GM23338 (cell line): Measurements from ENCODE around the gene TDRD1. TPM values are rescaled to one million over a fixed set of nuclear protein-coding genes. Genes with fewer than 3 reads are reported as not detected.

Experiments used
- ATAC-seq: fragments of 200-7000 bp; cut with Tn5 transposase; 3 replicates; pipeline ENCODE4 v1.9.1; 2020
- DNase-seq: peaks from one replicate; pipeline ENCODE4 v3.0.0-alpha.2; 2015; ENCODE audit warnings: low spot score
- H2AFZ ChIP-seq: fragments of 200-600 bp; sonication (generic); 2 replicates; pipeline ENCODE4 v1.8.0; 2016; ENCODE audit warnings: antibody characterized with exemption, mild to moderate bottlenecking, moderate library complexity
- H3F3A ChIP-seq: fragments of 200-600 bp; sonication (generic); replicated peaks from 2 replicates; pipeline ENCODE4 v1.8.0; 2017; ENCODE audit warnings: antibody characterized with exemption, mixed run types, low read depth
- H3K27ac ChIP-seq: fragments of 200-600 bp; sonication (generic); 2 replicates; pipeline ENCODE4 v1.6.1; 2016; ENCODE audit warnings: low read depth
- H3K27me3 ChIP-seq: fragments of 200-600 bp; sonication (generic); 2 replicates; pipeline ENCODE4 v1.8.0; 2016; ENCODE audit warnings: mild to moderate bottlenecking, mixed run types, moderate library complexity; ENCODE audit not compliant: insufficient read depth
- H3K36me3 ChIP-seq: fragments of 200-600 bp; sonication (generic); 2 replicates; pipeline ENCODE4 v1.8.0; 2016; ENCODE audit warnings: mild to moderate bottlenecking; ENCODE audit not compliant: insufficient read depth
- H3K4me1 ChIP-seq: fragments of 200-600 bp; sonication (generic); 2 replicates; pipeline ENCODE4 v1.8.0; 2016; ENCODE audit warnings: mild to moderate bottlenecking, moderate library complexity; ENCODE audit not compliant: insufficient read depth
- H3K4me2 ChIP-seq: fragments of 200-600 bp; sonication (generic); 2 replicates; pipeline ENCODE4 v1.7.1; 2017; ENCODE audit warnings: mixed run types
- H3K4me3 ChIP-seq: fragments of 200-600 bp; sonication (generic); 2 replicates; pipeline ENCODE4 v1.6.1; 2016; ENCODE audit warnings: mixed run types
- H3K79me2 ChIP-seq: fragments of 200-600 bp; sonication (generic); replicated peaks from 2 replicates; pipeline ENCODE4 v1.8.0; 2017; ENCODE audit warnings: mild to moderate bottlenecking; ENCODE audit not compliant: insufficient read depth
- H3K9me2 ChIP-seq: fragments of 200-600 bp; sonication (generic); 2 replicates; pipeline ENCODE4 v1.8.0; 2017; ENCODE audit not compliant: insufficient read depth
- H4K20me1 ChIP-seq: fragments of 200-600 bp; sonication (generic); replicated peaks from 2 replicates; pipeline ENCODE4 v1.8.0; 2017; ENCODE audit warnings: mild to moderate bottlenecking; ENCODE audit not compliant: insufficient read depth
- H3K27ac Mint-ChIP-seq: 2 replicates; pipeline ENCODE4 v1.8.0; 2020; ENCODE audit warnings: inconsistent platforms, mild to moderate bottlenecking, moderate library complexity, mixed read lengths
- H3K27me3 Mint-ChIP-seq: 3 replicates; pipeline ENCODE4 v1.8.0; 2022; ENCODE audit warnings: low read depth, mild to moderate bottlenecking, moderate library complexity, mixed read lengths, inconsistent platforms; ENCODE audit not compliant: insufficient read depth, poor library complexity
- H3K36me3 Mint-ChIP-seq: 3 replicates; pipeline ENCODE4 v1.8.0; 2021; ENCODE audit warnings: low read depth, mild to moderate bottlenecking, inconsistent platforms, moderate library complexity, mixed read lengths
- H3K4me1 Mint-ChIP-seq: 3 replicates; pipeline ENCODE4 v1.8.0; 2020; ENCODE audit warnings: mild to moderate bottlenecking, inconsistent platforms, mixed read lengths
- H3K4me3 Mint-ChIP-seq: 3 replicates; pipeline ENCODE4 v1.8.0; 2021; ENCODE audit warnings: moderate library complexity, mild to moderate bottlenecking, inconsistent platforms, mixed read lengths
- H3K9me3 Mint-ChIP-seq: 3 replicates; pipeline ENCODE4 v1.8.0; 2020; ENCODE audit warnings: moderate library complexity, mild to moderate bottlenecking, inconsistent platforms, mixed read lengths
- CREB1 ChIP-seq: fragments of 250-450 bp; sonication (Bioruptor Pico); IDR thresholded peaks from 2 replicates; pipeline ENCODE4 v1.5.0; 2020; ENCODE audit warnings: low read depth, mild to moderate bottlenecking, moderate library complexity
- CTCF ChIP-seq, 2 experiments: fragments of 200-600 bp in 1 of 2; sonication (generic) in 1 of 2; conservative IDR thresholded peaks; 2 replicates each; pipeline versions ENCODE4 v1.5.1 to v1.6.1; 2016 to 2017; ENCODE audit warnings: antibody characterized with exemption in 2 of 2, low read depth in 2 of 2, mild to moderate bottlenecking in 2 of 2, moderate library complexity in 1 of 2
- JUNB ChIP-seq: IDR thresholded peaks from one replicate; pipeline ENCODE4 v1.6.1; 2016; ENCODE audit warnings: antibody characterized with exemption; ENCODE audit not compliant: unreplicated experiment
- NANOG ChIP-seq: IDR thresholded peaks from 2 replicates; pipeline ENCODE4 v1.6.1; 2016; ENCODE audit warnings: antibody characterized with exemption, borderline replicate concordance
- POLR2AphosphoS5 ChIP-seq: IDR thresholded peaks from 2 replicates; pipeline ENCODE4 v1.6.1; 2016; ENCODE audit warnings: antibody characterized with exemption, low read depth
- STAT1 ChIP-seq: IDR thresholded peaks from one replicate; pipeline ENCODE4 v1.6.1; 2016; ENCODE audit warnings: antibody characterized with exemption; ENCODE audit not compliant: unreplicated experiment
- ZNF114 ChIP-seq: fragments of 250-450 bp; sonication (Bioruptor Pico); IDR thresholded peaks from 2 replicates; pipeline ENCODE4 v1.5.0; 2020; ENCODE audit warnings: mild to moderate bottlenecking, moderate library complexity
- ZNF331 ChIP-seq: fragments of 250-450 bp; sonication (Bioruptor Pico); IDR thresholded peaks from 2 replicates; pipeline ENCODE4 v1.5.0; 2020; ENCODE audit warnings: low read depth, mild to moderate bottlenecking, moderate library complexity
- polyA plus RNA-seq: library from polyadenylated mRNA; unstranded; fragments of >200 nt; fragmentation: Nextera tagmentation; extraction: Ambion mirVana; gene quantifications from 2 replicates; pipeline ENCODE4 v1.2.1, GENCODE V29; 2016
- total RNA-seq: library from RNA; depleted of rRNA; stranded (reverse); fragments of >200 nt; shearing (Covaris generic); gene quantifications from 2 replicates; pipeline ENCODE4 v1.2.3, GENCODE V29; 2014
- TF ChIP-seq, protein P1 (sequence below): fragments of 250-450 bp; sonication (Bioruptor Pico); IDR thresholded peaks from 2 replicates; pipeline ENCODE4 v1.5.0; 2020; ENCODE audit warnings: mild to moderate bottlenecking, moderate library complexity
- TF ChIP-seq, protein P2 (sequence below): IDR thresholded peaks from 2 replicates; pipeline ENCODE4 v1.6.1; 2016; ENCODE audit warnings: antibody characterized with exemption

The TDRD1 gene
- total and polyA plus RNA-seq, 2 experiments from 2014 or later = 0.52 to 1.5 TPM

DNA sequence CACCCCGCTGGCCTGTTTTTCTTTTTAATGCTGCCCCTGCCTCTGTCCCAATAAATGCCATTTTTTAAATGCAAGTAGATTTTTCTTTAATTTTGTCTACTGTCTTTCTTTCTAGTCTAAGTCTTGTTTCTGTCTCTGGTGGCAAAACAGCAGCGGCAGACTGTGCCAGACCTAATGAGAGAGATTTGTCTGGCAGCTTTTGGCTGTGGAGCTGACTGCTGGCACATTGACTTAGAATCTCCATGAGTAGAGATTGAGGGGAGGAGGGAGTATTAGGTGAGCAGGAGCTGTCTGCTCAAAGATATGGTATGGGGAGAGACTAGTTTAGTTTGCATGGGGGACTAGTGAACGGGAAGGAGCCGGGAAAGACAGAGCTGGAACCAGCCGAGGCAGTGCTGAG is 72.9 kb downstream of the TDRD1 start (continued):
- TF ChIP-seq, protein P1, sequence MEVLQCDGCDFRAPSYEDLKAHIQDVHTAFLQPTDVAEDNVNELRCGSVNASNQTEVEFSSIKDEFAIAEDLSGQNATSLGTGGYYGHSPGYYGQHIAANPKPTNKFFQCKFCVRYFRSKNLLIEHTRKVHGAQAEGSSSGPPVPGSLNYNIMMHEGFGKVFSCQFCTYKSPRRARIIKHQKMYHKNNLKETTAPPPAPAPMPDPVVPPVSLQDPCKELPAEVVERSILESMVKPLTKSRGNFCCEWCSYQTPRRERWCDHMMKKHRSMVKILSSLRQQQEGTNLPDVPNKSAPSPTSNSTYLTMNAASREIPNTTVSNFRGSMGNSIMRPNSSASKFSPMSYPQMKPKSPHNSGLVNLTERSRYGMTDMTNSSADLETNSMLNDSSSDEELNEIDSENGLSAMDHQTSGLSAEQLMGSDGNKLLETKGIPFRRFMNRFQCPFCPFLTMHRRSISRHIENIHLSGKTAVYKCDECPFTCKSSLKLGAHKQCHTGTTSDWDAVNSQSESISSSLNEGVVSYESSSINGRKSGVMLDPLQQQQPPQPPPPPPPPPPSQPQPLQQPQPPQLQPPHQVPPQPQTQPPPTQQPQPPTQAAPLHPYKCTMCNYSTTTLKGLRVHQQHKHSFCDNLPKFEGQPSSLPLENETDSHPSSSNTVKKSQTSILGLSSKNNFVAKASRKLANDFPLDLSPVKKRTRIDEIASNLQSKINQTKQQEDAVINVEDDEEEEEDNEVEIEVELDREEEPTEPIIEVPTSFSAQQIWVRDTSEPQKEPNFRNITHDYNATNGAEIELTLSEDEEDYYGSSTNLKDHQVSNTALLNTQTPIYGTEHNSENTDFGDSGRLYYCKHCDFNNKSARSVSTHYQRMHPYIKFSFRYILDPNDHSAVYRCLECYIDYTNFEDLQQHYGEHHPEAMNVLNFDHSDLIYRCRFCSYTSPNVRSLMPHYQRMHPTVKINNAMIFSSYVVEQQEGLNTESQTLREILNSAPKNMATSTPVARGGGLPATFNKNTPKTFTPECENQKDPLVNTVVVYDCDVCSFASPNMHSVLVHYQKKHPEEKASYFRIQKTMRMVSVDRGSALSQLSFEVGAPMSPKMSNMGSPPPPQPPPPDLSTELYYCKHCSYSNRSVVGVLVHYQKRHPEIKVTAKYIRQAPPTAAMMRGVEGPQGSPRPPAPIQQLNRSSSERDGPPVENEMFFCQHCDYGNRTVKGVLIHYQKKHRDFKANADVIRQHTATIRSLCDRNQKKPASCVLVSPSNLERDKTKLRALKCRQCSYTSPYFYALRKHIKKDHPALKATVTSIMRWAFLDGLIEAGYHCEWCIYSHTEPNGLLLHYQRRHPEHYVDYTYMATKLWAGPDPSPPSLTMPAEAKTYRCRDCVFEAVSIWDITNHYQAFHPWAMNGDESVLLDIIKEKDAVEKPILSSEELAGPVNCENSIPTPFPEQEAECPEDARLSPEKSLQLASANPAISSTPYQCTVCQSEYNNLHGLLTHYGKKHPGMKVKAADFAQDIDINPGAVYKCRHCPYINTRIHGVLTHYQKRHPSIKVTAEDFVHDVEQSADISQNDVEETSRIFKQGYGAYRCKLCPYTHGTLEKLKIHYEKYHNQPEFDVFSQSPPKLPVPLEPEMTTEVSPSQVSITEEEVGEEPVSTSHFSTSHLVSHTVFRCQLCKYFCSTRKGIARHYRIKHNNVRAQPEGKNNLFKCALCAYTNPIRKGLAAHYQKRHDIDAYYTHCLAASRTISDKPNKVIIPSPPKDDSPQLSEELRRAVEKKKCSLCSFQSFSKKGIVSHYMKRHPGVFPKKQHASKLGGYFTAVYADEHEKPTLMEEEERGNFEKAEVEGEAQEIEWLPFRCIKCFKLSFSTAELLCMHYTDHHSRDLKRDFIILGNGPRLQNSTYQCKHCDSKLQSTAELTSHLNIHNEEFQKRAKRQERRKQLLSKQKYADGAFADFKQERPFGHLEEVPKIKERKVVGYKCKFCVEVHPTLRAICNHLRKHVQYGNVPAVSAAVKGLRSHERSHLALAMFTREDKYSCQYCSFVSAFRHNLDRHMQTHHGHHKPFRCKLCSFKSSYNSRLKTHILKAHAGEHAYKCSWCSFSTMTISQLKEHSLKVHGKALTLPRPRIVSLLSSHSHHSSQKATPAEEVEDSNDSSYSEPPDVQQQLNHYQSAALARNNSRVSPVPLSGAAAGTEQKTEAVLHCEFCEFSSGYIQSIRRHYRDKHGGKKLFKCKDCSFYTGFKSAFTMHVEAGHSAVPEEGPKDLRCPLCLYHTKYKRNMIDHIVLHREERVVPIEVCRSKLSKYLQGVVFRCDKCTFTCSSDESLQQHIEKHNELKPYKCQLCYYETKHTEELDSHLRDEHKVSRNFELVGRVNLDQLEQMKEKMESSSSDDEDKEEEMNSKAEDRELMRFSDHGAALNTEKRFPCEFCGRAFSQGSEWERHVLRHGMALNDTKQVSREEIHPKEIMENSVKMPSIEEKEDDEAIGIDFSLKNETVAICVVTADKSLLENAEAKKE (CRISPR knock-in tag) = no peak
- no peak for TF ChIP-seq NANOG
- TF ChIP-seq POLR2AphosphoS5 = no peak
- TF ChIP-seq, protein P2, sequence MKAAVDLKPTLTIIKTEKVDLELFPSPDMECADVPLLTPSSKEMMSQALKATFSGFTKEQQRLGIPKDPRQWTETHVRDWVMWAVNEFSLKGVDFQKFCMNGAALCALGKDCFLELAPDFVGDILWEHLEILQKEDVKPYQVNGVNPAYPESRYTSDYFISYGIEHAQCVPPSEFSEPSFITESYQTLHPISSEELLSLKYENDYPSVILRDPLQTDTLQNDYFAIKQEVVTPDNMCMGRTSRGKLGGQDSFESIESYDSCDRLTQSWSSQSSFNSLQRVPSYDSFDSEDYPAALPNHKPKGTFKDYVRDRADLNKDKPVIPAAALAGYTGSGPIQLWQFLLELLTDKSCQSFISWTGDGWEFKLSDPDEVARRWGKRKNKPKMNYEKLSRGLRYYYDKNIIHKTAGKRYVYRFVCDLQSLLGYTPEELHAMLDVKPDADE = no peak
- TF ChIP-seq CREB1 = no peak
- no peak for TF ChIP-seq ZNF331 (CRISPR knock-in tag)
- no peak for TF ChIP-seq STAT1
- TF ChIP-seq ZNF114 (CRISPR knock-in tag) = no peak

DNA sequence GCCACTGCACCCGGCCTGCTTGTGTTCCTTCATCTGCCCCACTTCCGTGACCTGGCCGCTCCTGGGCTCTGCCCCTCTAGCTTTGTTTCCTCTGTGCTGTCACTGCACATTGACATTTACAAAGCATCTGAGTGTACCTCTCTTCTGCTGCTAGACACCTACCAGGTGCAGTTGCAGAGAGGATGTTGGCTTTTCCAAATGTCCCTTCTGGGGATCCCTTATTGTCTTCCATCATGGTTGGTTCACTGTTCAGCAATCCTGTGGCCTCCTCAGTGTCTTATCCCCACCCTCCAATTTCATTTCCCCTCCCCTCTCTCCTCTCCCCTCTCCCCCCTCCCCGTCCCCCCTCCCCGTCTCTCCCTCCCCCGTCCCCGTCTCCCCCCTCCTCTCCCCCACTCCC is 73.7 kb downstream of the TDRD1 start:
- peaks cover 22% of the 10 kb centered on the region for H3K36me3 Mint-ChIP-seq
- Histone ChIP-seq H3K4me1 (no peaks in the 10 kb centered on the region), H3K4me3 (no peak overlapping the region), H3K27ac (no peak overlapping the region), H3K79me2 (no peaks in the 10 kb centered on the region), H2AFZ (no peak overlapping the region), H3K36me3 (no peaks in the 10 kb centered on the region), H3F3A (no peaks in the 10 kb centered on the region), H3K9me2 (no peaks in the 10 kb centered on the region), H3K4me2 (no peak overlapping the region), H3K27me3 (no peaks in the 10 kb centered on the region), H4K20me1 (no peaks in the 10 kb centered on the region)
- DNase-seq = no peak
- ATAC-seq = no peak
- H3K27me3 Mint-ChIP-seq = peaks cover 23% of the 10 kb centered on the region
- H3K4me3 Mint-ChIP-seq = no peak overlapping the region
- H3K9me3 Mint-ChIP-seq = peaks cover 21% of the 10 kb centered on the region
- no peak overlapping the region for H3K27ac Mint-ChIP-seq
- H3K4me1 Mint-ChIP-seq = no peaks in the 10 kb centered on the region; the same call in 1 of the 3 replicates
- TF ChIP-seq JUNB (no peak), CTCF (conservative IDR thresholded peaks at IDR 0.05; ENCODE audit: low read depth in 2 of 2) (no peak)
- TF ChIP-seq, protein P2 = no peak
